ENCODE measurements around the gene PDK3. TPM values are rescaled to one million over a fixed set of nuclear protein-coding genes. Genes with fewer than 3 reads are reported as not detected.

The PDK3 gene
- total RNA-seq (11.3 TPM), polyA plus RNA-seq (10 to 100 TPM; 29.7 to 33.9 (median 33.4) TPM)

GRCh38 chrX:24464836-24465531 lies at the start of gene PDK3:
Gene PDK3 (plus strand): TSS chrX:24465286. CDS start chrX:24465456, 170 bp downstream.
- Mint-ChIP-seq H3K4me3 (peak within 1 kb of the TSS; percentile 86 to 90 (median 87)), H3K9me3 (no peaks in the 10 kb centered on the region), H3K27ac (peak within 1 kb of the TSS; percentile 93 to 94 (median 93)), H3K27me3 (no peaks in the 10 kb centered on the region), H3K4me1 (peaks cover 0 to 40% (median 20%) of the 10 kb centered on the region in 4 donors), H3K36me3 (no peaks in the 10 kb centered on the region)
- H3K27me3 ChIP-seq (ENCODE audit: control insufficient read depth, insufficient read depth, low read length), result no peaks in the 10 kb centered on the region
- peak; percentile 83 to 91 (median 90) for DNase-seq
- H3K27ac ChIP-seq (ENCODE audit: insufficient read depth, low read length, poor library complexity, severe bottlenecking), result peak within 1 kb of the TSS; percentile 86
- H3K9me3 ChIP-seq (ENCODE audit: control insufficient read depth in 2 of 2, low read length in 2 of 2), result no peaks in the 10 kb centered on the region
- H3K4me3 ChIP-seq (ENCODE audit: low read depth, low read length), result peak within 1 kb of the TSS; percentile 81
- ATAC-seq (ENCODE audit: low read depth in 2 of 2), result peak; percentile 95
- H3K36me3 ChIP-seq (ENCODE audit: control insufficient read depth, insufficient read depth, low read length), result no peaks in the 10 kb centered on the region
- H3K4me1 ChIP-seq (ENCODE audit: control insufficient read depth, insufficient read depth, low read length, poor library complexity, severe bottlenecking), result peaks cover 23% of the 10 kb centered on the region

GRCh38 chrX:24415921-24416320 lies 49.2 kb upstream of the PDK3 start:
- H3K36me3 Mint-ChIP-seq, result no peaks in the 10 kb centered on the region
- H3K27ac Mint-ChIP-seq, result no peak overlapping the region
- H3K4me3 Mint-ChIP-seq, result no peak overlapping the region
- DNase-seq, result no peak
- Histone ChIP-seq H3K4me1 (ENCODE audit: control insufficient read depth, insufficient read depth, low read length, poor library complexity, severe bottlenecking) (no peaks in the 10 kb centered on the region), H3K9me3 (ENCODE audit: control insufficient read depth in 2 of 2, low read length in 2 of 2) (no peaks in the 10 kb centered on the region), H3K4me3 (ENCODE audit: low read depth, low read length) (no peak overlapping the region), H3K27ac (ENCODE audit: insufficient read depth, low read length, poor library complexity, severe bottlenecking) (no peak overlapping the region), H3K36me3 (ENCODE audit: control insufficient read depth, insufficient read depth, low read length) (no peaks in the 10 kb centered on the region), H3K27me3 (ENCODE audit: control insufficient read depth, insufficient read depth, low read length) (no peaks in the 10 kb centered on the region)
- H3K27me3 Mint-ChIP-seq, result peaks cover 10% of the 10 kb centered on the region
- ATAC-seq (ENCODE audit: low read depth in 2 of 2), result no peak
- no peaks in the 10 kb centered on the region for H3K4me1 Mint-ChIP-seq
- peaks cover 0 to 3% (median 0%) of the 10 kb centered on the region in 7 donors for H3K9me3 Mint-ChIP-seq

- Mint-ChIP-seq H3K4me3 (no peak overlapping the region), H3K9me3 (peaks cover 0 to 3% (median 0%) of the 10 kb centered on the region in 7 donors), H3K27ac (no peak overlapping the region), H3K27me3 (peaks cover 4% of the 10 kb centered on the region), H3K4me1 (peaks cover 0 to 4% (median 0%) of the 10 kb centered on the region in 4 donors), H3K36me3 (no peaks in the 10 kb centered on the region)
- Histone ChIP-seq H3K36me3 (ENCODE audit: control insufficient read depth, insufficient read depth, low read length) (no peaks in the 10 kb centered on the region), H3K27me3 (ENCODE audit: control insufficient read depth, insufficient read depth, low read length) (no peaks in the 10 kb centered on the region), H3K4me3 (ENCODE audit: low read depth, low read length) (no peak overlapping the region), H3K27ac (ENCODE audit: insufficient read depth, low read length, poor library complexity, severe bottlenecking) (no peak overlapping the region), H3K4me1 (ENCODE audit: control insufficient read depth, insufficient read depth, low read length, poor library complexity, severe bottlenecking) (no peaks in the 10 kb centered on the region), H3K9me3 (ENCODE audit: control insufficient read depth in 2 of 2, low read length in 2 of 2) (no peaks in the 10 kb centered on the region)
- ATAC-seq (ENCODE audit: low read depth in 2 of 2), result no peak
- no peak for DNase-seq
Observed at GRCh38 chrX:24423960-24424359, 41.1 kb upstream of the PDK3 start.

GRCh38 chrX:24424948-24425347 lies 40.1 kb upstream of the PDK3 start:
- no peaks in the 10 kb centered on the region for H3K4me1 ChIP-seq (ENCODE audit: control insufficient read depth, insufficient read depth, low read length, poor library complexity, severe bottlenecking)
- DNase-seq (no peak), ATAC-seq (ENCODE audit: low read depth in 2 of 2) (no peak)
- H3K36me3 ChIP-seq (ENCODE audit: control insufficient read depth, insufficient read depth, low read length), result no peaks in the 10 kb centered on the region
- Mint-ChIP-seq H3K27me3 (peaks cover 5% of the 10 kb centered on the region), H3K9me3 (peaks cover 0 to 3% (median 0%) of the 10 kb centered on the region in 7 donors), H3K4me1 (peaks cover 0 to 4% (median 0%) of the 10 kb centered on the region in 4 donors), H3K27ac (no peak overlapping the region), H3K36me3 (no peaks in the 10 kb centered on the region), H3K4me3 (no peak overlapping the region)
- no peaks in the 10 kb centered on the region for H3K27me3 ChIP-seq (ENCODE audit: control insufficient read depth, insufficient read depth, low read length)
- no peak overlapping the region for H3K4me3 ChIP-seq (ENCODE audit: low read depth, low read length)
- H3K27ac ChIP-seq (ENCODE audit: insufficient read depth, low read length, poor library complexity, severe bottlenecking), result no peak overlapping the region
- H3K9me3 ChIP-seq (ENCODE audit: control insufficient read depth in 2 of 2, low read length in 2 of 2), result no peaks in the 10 kb centered on the region

GRCh38 chrX:24425806-24426205 lies 39.3 kb upstream of the PDK3 start:
- Histone ChIP-seq H3K4me3 (ENCODE audit: low read depth, low read length) (no peak overlapping the region), H3K36me3 (ENCODE audit: control insufficient read depth, insufficient read depth, low read length) (no peaks in the 10 kb centered on the region)
- no peak overlapping the region for H3K27ac Mint-ChIP-seq

GRCh38 chrX:24426340-24426913 lies 38.7 kb upstream of the PDK3 start:
- Histone ChIP-seq H3K27ac (ENCODE audit: insufficient read depth, low read length, poor library complexity, severe bottlenecking) (no peak overlapping the region), H3K36me3 (ENCODE audit: control insufficient read depth, insufficient read depth, low read length) (no peaks in the 10 kb centered on the region), H3K9me3 (ENCODE audit: control insufficient read depth in 2 of 2, low read length in 2 of 2) (no peaks in the 10 kb centered on the region), H3K4me1 (ENCODE audit: control insufficient read depth, insufficient read depth, low read length, poor library complexity, severe bottlenecking) (no peaks in the 10 kb centered on the region), H3K4me3 (ENCODE audit: low read depth, low read length) (no peak overlapping the region), H3K27me3 (ENCODE audit: control insufficient read depth, insufficient read depth, low read length) (no peaks in the 10 kb centered on the region)
- Mint-ChIP-seq H3K36me3 (no peaks in the 10 kb centered on the region), H3K4me1 (peaks cover 0 to 4% (median 0%) of the 10 kb centered on the region in 4 donors), H3K27ac (no peak overlapping the region), H3K4me3 (no peak overlapping the region), H3K9me3 (no peaks in the 10 kb centered on the region), H3K27me3 (peaks cover 5% of the 10 kb centered on the region)
- peak in 2 of 3 donors; percentile 23 to 41 for DNase-seq
- no peak for ATAC-seq (ENCODE audit: low read depth in 2 of 2)

More at GRCh38 chrX:24425806-24426205, 39.3 kb upstream of the PDK3 start:
- Mint-ChIP-seq H3K4me1 (peaks cover 0 to 4% (median 0%) of the 10 kb centered on the region in 4 donors), H3K9me3 (peaks cover 0 to 1% (median 0%) of the 10 kb centered on the region in 7 donors), H3K36me3 (no peaks in the 10 kb centered on the region), H3K27me3 (peaks cover 5% of the 10 kb centered on the region), H3K4me3 (no peak overlapping the region)
- no peaks in the 10 kb centered on the region for H3K9me3 ChIP-seq (ENCODE audit: control insufficient read depth in 2 of 2, low read length in 2 of 2)
- no peaks in the 10 kb centered on the region for H3K4me1 ChIP-seq (ENCODE audit: control insufficient read depth, insufficient read depth, low read length, poor library complexity, severe bottlenecking)
- no peaks in the 10 kb centered on the region for H3K27me3 ChIP-seq (ENCODE audit: control insufficient read depth, insufficient read depth, low read length)
- no peak for DNase-seq
- ATAC-seq (ENCODE audit: low read depth in 2 of 2), result no peak
- H3K27ac ChIP-seq (ENCODE audit: insufficient read depth, low read length, poor library complexity, severe bottlenecking), result no peak overlapping the region

- peaks cover 5% of the 10 kb centered on the region for H3K27me3 Mint-ChIP-seq
- H3K4me1 Mint-ChIP-seq, result peaks cover 0 to 4% (median 0%) of the 10 kb centered on the region in 4 donors
- H3K36me3 Mint-ChIP-seq, result no peaks in the 10 kb centered on the region
- H3K27ac ChIP-seq (ENCODE audit: insufficient read depth, low read length, poor library complexity, severe bottlenecking), result no peak overlapping the region
- no peak overlapping the region for H3K4me3 ChIP-seq (ENCODE audit: low read depth, low read length)
- H3K27me3 ChIP-seq (ENCODE audit: control insufficient read depth, insufficient read depth, low read length), result no peaks in the 10 kb centered on the region
- no peaks in the 10 kb centered on the region for H3K4me1 ChIP-seq (ENCODE audit: control insufficient read depth, insufficient read depth, low read length, poor library complexity, severe bottlenecking)
- no peaks in the 10 kb centered on the region for H3K9me3 Mint-ChIP-seq
- no peak overlapping the region for H3K4me3 Mint-ChIP-seq
- H3K36me3 ChIP-seq (ENCODE audit: control insufficient read depth, insufficient read depth, low read length), result no peaks in the 10 kb centered on the region
- no peak for ATAC-seq (ENCODE audit: low read depth in 2 of 2)
- no peak for DNase-seq
- no peaks in the 10 kb centered on the region for H3K9me3 ChIP-seq (ENCODE audit: control insufficient read depth in 2 of 2, low read length in 2 of 2)
- no peak overlapping the region for H3K27ac Mint-ChIP-seq
Observed at GRCh38 chrX:24426921-24427746, 38.0 kb upstream of the PDK3 start.

Data from CD4-positive, CD25-positive, alpha-beta regulatory T cell (primary cell).